GM18502 (cell line): Measurements from ENCODE around the gene LCT.

Experiments
- ATAC-seq: cut with Tn5 transposase; IDR thresholded peaks from one replicate; pipeline ENCODE4 v1.9.1; 2021; ENCODE audit warnings: mild to moderate bottlenecking; ENCODE audit not compliant: unreplicated experiment, poor library complexity

The LCT gene

DNA sequence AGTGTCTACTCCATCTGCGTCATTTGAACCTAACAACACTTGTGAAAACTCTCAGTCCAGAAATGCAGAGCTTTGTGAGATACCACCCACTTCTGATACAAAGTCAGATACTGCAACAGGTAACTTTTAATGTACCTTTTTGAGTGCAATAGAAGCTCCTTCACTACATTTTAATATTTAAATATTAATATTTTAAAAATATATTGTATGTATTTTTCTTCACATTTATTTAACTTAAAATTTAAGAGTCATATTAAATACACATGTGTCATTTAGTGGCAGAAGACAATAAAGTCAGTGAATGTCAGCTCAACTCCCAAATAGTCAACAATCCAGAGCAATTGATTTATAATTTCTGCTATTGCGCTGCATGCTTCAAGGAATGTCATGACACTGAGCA, 81.4 kb downstream of the LCT start:
- ATAC-seq = no peak

DNA sequence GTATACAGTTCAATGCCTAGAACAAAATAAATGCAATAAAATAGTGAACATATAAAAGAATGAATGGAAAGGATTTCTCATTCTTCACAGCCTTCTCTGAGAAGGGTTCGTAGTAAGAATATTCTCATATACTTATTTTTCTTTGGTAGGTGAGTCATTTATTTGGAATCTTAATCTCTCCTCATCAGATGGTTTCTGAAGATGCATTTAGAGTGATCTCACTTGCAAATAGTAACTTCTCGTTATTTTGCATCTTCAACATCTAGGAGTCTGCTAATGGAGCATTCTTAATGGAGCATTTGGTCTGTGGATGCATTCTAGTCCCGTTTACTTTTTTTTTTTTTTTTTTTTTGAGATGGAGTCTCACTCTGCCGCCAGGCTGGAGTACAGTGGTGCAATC, 91.4 kb downstream of the LCT start:
- no peak for ATAC-seq

DNA sequence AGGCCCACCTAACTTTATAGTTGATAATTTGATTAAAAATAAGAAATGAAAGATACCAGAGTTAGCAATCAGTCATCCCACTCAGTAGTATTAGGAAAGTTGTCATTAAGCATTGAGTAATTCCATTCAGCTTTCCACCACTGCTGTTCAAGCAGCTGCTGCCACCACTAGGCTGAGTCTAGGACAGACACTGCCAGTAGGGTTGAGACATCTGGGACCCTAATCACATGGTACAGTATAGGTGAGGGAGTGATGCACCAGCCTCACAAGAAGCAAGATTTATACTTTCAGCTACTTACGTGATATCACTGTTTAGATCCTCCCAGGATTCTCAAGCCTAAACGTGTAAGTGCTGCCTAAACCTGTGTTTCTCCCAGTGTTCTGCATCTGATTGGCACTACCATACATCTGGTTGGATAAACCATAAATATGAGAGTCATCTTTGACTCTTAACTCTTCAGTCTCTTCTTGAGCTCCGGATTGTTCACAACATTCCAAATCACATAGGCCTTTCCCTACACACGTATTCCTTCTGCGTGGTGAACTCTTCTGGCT, 92.1 kb downstream of the LCT start:
- ATAC-seq = peak; percentile 21

DNA sequence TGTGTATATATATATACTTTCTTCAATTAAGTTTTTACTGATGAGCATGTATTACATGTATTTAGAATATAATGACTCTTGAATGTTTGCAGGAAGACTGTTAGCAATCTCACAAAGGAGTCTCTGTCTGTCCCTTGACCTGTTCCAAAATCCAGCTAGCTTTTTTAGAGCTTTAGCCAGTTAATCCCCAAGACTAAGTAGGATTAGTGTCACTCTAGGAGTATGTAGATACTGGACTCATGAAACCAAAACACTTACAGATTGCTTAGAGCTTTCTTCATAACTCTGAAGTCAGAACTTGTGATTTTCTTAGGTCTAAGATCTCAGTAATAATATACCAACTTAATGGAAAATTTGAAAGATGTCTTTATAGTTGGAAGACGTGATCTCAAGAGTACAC, 93.1 kb downstream of the LCT start:
- no peak for ATAC-seq

DNA sequence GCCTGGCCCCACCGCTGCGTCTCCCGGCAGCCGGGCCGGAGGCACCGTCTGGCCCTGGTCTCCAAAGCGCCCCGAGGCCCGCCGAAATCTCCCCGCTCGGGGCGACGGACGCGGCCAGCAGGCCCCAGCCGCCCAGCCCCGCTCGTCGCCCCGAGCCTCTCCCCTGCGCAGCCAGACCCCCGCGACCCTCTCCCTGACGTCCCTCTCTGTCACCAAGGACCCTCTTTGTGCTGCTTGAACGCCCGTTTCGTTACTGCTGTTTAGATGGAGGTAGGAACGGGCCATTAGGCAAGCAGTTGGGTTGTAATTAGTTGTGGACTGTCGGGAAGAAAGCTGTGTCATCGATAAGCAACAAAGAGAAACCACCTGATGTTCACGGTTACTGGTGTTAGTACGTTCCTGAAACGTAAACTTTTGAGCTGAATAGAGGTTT, 94.6 kb downstream of the LCT start:
- peak; percentile 25 for ATAC-seq

DNA sequence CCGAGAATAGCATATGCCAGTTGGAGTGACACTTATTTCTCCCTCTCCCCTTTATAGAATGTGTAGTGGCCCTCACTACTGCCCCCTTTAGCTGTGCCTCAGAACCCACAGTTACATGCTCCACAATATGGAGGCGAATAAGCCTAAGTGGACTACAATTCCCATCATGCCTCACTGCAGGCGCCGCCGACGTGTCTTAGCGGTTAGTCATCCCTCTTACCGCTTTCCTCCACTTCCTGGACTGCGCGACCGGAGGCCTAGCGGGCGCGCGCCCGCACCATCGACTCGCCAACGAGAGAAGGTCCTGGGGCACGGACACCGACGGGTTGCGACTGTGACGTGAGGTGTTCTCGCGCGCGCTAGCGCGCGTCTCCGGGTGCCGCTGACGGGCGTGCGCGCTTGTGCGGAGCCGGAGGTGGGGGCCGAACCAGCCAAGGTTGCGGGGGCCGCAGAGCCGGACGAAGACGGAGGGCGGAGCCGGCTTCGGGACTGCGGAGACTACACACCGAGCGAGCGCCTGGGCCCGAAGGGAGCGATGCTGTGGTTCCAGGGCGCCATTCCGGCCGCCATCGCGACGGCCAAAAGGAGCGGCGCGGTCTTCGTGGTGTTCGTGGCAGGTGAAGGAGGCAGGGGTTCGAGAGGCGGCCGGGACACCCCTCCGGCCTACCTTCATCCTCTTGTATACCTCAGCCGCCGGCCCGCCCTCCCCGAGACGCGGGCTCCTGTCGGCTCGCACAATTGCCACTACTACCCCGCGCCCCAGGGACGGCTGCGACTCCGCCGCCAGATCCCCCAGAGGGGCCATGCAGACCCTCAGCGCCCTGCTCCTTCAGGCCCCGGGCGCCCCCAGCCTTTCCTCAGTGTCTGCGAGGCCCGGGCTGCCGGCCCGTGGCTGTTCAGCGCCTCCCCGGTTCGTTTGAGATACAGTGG, 95.3 kb downstream of the LCT start, which contains the start of gene UBXN4:
Gene UBXN4, plus strand, starts transcription at position 461 of the 930 bp plus-strand sequence. Its CDS starts 75 bp downstream, at position 536.
- ATAC-seq = peak; percentile 92

DNA sequence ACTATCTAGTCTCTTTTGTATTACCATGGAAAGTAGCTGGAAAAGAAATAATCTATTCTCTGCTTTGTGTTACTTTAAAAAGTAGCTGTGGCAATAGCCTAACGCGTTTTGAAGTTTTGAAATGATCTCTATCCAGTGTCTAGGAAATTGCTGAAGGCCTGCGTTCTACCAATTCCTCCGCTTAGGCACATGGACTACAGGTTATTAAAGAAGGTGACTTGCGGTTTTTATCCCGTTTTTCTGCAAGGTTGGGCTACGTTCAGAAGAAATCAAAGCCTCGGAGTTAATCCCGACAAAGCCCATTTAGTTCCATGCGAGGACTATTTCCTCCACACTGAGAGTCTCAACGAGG, 96.0 kb downstream of the LCT start:
- no peak for ATAC-seq

DNA sequence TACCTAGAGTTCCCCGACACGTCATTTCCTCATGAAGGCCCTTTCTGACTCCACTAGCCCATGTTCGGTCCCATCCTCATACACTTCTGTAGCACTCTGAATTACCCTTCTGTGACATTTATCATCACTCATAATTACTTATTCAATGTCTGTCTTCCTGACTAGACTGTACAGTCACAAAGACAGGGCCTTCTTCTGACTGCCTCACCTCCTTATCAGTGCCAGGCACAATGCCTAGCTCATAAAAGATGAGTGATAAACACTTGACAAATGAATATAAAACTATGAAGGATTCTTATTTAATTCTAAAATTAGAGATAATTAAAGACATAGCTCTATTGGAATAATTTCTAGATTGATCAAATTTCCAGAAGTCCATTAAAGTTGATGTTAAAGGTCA, 96.8 kb downstream of the LCT start:
- ATAC-seq = no peak
